ENCODE measurements around the gene EVA1C. TPM values are rescaled to one million over a fixed set of nuclear protein-coding genes. Genes with fewer than 3 reads are reported as not detected.
"Not testable (repeated sequence)": the region's sequence is repeated elsewhere in the genome, so short reads cannot be mapped to it uniquely, and the experiment has no call there.

The EVA1C gene
- total and polyA plus RNA-seq, 12 donors: 12.1 to 42.9 (median 14.0) TPM

DNA sequence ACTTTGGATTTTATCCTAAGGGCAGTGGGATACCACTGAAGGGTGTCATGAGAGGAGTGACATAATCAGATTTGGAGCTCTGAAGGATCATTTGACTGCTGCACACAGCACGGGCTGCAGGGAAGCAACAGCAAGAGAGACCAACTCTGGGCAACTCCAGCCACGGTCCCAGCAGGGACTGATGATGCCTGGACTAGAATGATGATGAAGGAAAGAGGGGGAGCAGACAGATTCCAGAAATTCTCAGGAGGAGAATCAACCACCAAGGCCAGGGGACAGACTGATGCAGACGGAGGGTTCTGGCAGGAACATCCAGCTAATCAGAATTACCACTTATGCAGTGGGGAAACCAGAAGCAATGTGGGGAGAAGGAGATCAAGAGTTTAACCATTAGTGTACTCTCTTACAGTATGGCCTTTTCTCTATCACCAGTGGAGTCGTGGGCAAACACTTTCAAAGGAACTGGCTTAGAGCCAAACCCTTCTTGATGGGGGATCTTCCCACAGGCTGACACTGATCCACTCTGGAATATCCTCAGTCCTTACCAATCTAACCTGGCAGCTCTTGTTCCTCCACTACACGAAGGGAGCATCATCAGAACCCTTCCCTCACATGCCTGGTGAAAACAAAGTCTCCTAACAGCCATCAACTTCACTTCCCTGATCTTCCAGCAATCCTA lies 23.0 kb upstream of the EVA1C start:
- 48 to 59% methylated on average over 5 of the region's 5 CpGs for WGBS, 2 donors
- intact Hi-C loops (cut with DNase I): loop anchor here in 1 of 10 donors (5.0 kb wide), 1 partner anchor 338 kb away; the partner anchor contains the start of gene SYNJ1
- no peaks in the 10 kb centered on the region for H3K9me3 ChIP-seq
- H3K36me3 ChIP-seq: peaks cover 0 to 30% (median 0%) of the 10 kb centered on the region in 9 donors
- H3K4me1 ChIP-seq: peaks cover 0 to 66% (median 39%) of the 10 kb centered on the region in 9 donors
- H3K27me3 ChIP-seq: no peaks in the 10 kb centered on the region
- DNase-seq (no peak), ATAC-seq (no peak)
- TF ChIP-seq, protein P1, sequence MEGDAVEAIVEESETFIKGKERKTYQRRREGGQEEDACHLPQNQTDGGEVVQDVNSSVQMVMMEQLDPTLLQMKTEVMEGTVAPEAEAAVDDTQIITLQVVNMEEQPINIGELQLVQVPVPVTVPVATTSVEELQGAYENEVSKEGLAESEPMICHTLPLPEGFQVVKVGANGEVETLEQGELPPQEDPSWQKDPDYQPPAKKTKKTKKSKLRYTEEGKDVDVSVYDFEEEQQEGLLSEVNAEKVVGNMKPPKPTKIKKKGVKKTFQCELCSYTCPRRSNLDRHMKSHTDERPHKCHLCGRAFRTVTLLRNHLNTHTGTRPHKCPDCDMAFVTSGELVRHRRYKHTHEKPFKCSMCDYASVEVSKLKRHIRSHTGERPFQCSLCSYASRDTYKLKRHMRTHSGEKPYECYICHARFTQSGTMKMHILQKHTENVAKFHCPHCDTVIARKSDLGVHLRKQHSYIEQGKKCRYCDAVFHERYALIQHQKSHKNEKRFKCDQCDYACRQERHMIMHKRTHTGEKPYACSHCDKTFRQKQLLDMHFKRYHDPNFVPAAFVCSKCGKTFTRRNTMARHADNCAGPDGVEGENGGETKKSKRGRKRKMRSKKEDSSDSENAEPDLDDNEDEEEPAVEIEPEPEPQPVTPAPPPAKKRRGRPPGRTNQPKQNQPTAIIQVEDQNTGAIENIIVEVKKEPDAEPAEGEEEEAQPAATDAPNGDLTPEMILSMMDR (IDR thresholded peaks at IDR 0.05): no peak
- H3K4me3 ChIP-seq: no peak overlapping the region
- H3K27ac ChIP-seq: peak overlapping the region in 4 of 10 donors; percentile 10 to 46 (median 26)

DNA sequence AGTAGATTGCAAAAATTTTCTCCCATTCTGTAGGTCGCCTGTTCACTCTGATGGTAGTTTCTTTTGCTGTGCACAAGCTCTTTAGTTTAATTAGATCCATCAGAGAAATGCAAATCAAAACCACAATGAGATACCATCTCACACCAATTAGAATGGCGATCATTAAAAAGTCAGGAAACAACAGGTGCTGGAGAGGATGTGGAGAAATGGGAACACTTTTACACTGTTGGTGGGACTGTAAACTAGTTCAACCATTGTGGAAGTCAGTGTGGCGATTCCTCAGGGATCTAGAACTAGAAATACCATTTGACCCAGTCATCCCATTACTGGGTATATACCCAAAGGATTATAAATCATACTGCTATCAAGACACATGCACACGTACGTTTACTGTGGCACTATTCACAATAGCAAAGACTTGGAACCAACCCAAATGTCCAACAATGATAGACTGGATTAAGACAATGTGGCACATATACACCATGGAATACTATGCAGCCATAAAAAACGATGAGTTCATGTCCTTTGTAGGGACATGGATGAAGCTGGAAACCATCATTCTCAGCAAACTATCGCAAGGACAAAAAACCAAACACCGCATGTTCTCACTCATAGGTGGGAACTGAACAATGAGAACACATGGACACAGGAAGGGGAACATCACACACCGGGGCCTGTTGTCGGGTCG lies 21.8 kb upstream of the EVA1C start:
- peaks cover 0 to 18% (median 0%) of the 10 kb centered on the region in 9 donors for H3K36me3 ChIP-seq
- not testable (repeated sequence) for H3K27me3 ChIP-seq, H3K4me3 ChIP-seq, H3K27ac ChIP-seq, H3K9me3 ChIP-seq, DNase-seq, ATAC-seq
- peaks cover 0 to 64% (median 39%) of the 10 kb centered on the region in 9 donors for H3K4me1 ChIP-seq
- intact Hi-C loops (cut with DNase I): loop anchor here in 1 of 10 donors (5.0 kb wide), 1 partner anchor 337 kb away; the partner anchor contains the start of gene SYNJ1
- WGBS, 2 donors: 93 to 95% methylated on average over 8 to 9 of the region's 11 CpGs

GRCh38 chr21:32391755-32392154 lies 20.8 kb upstream of the EVA1C start:
- no peak for ATAC-seq
- Histone ChIP-seq H3K4me1 (peaks cover 0 to 53% (median 39%) of the 10 kb centered on the region in 9 donors), H3K36me3 (peaks cover 0 to 18% (median 0%) of the 10 kb centered on the region in 9 donors), H3K27me3 (no peaks in the 10 kb centered on the region), H3K4me3 (peak overlapping the region in 9 of 10 donors; percentile 71 to 98 (median 90)), H3K9me3 (no peaks in the 10 kb centered on the region), H3K27ac (peak overlapping the region in 1 of 10 donors; percentile 89)
- intact Hi-C loops (cut with DNase I): loop anchor here in 1 of 10 donors (5.0 kb wide), 1 partner anchor 336 kb away; the partner anchor contains the start of gene SYNJ1
- TF ChIP-seq, protein P1 (IDR thresholded peaks at IDR 0.05): no peak
- no peak for DNase-seq
- whole genome bisulfite sequencing, 2 donors: 64 to 68% methylated on average over 4 of the region's 4 CpGs

DNA sequence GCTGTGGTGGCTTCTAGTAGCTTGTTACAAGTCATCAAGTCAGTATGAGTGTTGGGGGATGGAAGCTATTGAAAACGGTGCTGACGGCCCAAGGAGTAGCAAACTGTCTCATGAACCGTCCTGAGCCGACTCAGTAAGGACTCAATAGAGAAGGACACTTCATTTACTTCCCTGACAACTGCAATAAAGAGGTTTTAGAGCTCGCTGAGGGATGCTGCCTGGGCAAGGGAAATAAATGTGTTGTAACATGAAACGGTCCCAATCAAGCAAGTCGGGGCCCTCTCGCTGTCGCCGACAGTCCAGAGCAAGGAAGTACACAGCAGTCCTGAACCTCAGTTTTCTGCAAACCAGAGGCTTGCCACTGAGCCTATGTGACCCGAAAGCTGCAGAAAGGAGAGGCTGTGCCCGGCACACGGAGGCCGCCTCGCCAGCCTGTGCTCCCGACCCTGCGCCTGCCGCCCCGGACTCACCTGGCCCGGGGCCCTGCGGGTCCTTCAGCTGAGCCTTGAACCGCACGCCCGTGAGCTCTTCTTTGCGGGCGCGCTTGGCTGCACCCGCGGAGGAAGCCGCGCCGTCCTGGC lies 20.1 kb upstream of the EVA1C start:
- H3K36me3 ChIP-seq: peaks cover 0 to 18% (median 0%) of the 10 kb centered on the region in 9 donors
- no peaks in the 10 kb centered on the region for H3K27me3 ChIP-seq
- TF ChIP-seq, protein P1 (IDR thresholded peaks at IDR 0.05): no peak
- H3K4me3 ChIP-seq: peak overlapping the region; percentile 71 to 98 (median 88)
- no peaks in the 10 kb centered on the region for H3K9me3 ChIP-seq
- intact Hi-C loops (cut with DNase I): loop anchor here in 1 of 10 donors (5.0 kb wide), 1 partner anchor 335 kb away; the partner anchor contains the start of gene SYNJ1
- DNase-seq: no peak
- H3K4me1 ChIP-seq: peaks cover 0 to 50% (median 39%) of the 10 kb centered on the region in 9 donors
- WGBS, 2 donors: 0 to 1% methylated on average over 32 of the region's 32 CpGs
- ATAC-seq: peak in 4 of 8 donors; percentile 12 to 63 (median 21)
- peak overlapping the region in 9 of 10 donors; percentile 21 to 95 (median 88) for H3K27ac ChIP-seq

Measured in heart right ventricle (tissue), 16 donors.